AG10803 (cell line): Measurements from ENCODE around the gene WDR35.

Experiments
- DNase-seq: peaks from one replicate; pipeline ENCODE4 v3.0.0; 2010; ENCODE audit warnings: low read depth
- H3K4me3 ChIP-seq: 2 replicates; pipeline ENCODE4 v1.5.1; 2011; ENCODE audit warnings: mild to moderate bottlenecking, low read length, control low read depth
- TF ChIP-seq, protein P1 (sequence below): conservative IDR thresholded peaks from 2 replicates; pipeline ENCODE4 v1.5.1; 2011; ENCODE audit warnings: mild to moderate bottlenecking, low read length, control low read depth, inconsistent platforms

The WDR35 gene

DNA sequence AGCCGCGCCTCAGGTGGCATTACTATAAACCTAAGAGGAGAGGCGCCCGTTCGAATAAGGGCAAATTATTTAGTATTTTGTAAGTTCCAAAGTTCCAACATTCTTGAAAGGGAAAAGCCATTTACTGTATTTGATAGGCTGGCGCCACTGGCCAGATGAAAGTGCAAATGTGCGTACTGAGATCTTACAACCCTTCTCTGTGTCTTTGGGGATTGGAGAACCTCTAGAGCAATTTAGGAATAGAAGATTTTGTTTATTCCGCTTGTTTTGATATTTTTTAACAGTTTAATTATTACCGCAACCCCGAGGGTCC lies 467 bp upstream of the WDR35 start:
- H3K4me3 ChIP-seq, result peak overlapping the region; percentile 86
- TF ChIP-seq, protein P1, sequence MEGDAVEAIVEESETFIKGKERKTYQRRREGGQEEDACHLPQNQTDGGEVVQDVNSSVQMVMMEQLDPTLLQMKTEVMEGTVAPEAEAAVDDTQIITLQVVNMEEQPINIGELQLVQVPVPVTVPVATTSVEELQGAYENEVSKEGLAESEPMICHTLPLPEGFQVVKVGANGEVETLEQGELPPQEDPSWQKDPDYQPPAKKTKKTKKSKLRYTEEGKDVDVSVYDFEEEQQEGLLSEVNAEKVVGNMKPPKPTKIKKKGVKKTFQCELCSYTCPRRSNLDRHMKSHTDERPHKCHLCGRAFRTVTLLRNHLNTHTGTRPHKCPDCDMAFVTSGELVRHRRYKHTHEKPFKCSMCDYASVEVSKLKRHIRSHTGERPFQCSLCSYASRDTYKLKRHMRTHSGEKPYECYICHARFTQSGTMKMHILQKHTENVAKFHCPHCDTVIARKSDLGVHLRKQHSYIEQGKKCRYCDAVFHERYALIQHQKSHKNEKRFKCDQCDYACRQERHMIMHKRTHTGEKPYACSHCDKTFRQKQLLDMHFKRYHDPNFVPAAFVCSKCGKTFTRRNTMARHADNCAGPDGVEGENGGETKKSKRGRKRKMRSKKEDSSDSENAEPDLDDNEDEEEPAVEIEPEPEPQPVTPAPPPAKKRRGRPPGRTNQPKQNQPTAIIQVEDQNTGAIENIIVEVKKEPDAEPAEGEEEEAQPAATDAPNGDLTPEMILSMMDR, result no peak
- DNase-seq, result no peak

DNA sequence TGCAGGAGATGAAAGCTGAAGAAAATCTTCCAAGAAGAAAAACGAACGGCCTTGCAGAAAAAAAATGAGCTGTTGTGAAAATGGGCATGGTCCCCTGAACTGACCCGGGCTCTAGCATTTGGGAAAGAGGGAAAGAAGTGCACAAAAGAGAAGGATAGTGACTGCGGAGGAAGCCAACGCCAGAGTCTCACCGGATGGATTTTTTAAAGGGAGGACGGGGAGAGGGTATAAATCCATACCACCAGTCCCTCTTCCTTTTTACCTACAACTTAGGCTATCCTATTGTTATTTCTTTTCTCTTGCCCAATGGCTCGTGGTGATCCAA lies 601 bp downstream of the WDR35 start:
- DNase-seq, result no peak
- TF ChIP-seq, protein P1, result no peak
- peak overlapping the region; percentile 86 for H3K4me3 ChIP-seq

DNA sequence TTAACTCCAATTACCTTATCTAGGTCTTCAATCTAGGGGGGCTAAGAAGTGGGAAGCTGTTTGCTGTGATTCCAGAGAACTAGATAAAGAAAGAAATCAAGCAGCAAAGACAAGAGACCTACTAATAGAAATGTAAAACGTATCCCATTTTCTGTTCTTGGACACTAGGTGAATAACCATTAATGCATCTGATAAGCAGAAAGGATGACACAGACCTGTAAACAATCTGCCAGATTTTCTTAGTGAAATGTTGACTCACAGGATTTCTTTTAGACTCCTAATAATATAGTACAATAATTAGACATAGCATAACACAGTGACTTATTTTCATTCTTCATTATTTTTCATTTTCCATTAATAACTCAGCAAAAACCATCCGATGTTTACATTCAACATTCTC lies 1.3 kb downstream of the WDR35 start:
- TF ChIP-seq, protein P1, result no peak
- H3K4me3 ChIP-seq, result peak overlapping the region; percentile 86
- DNase-seq, result no peak

DNA sequence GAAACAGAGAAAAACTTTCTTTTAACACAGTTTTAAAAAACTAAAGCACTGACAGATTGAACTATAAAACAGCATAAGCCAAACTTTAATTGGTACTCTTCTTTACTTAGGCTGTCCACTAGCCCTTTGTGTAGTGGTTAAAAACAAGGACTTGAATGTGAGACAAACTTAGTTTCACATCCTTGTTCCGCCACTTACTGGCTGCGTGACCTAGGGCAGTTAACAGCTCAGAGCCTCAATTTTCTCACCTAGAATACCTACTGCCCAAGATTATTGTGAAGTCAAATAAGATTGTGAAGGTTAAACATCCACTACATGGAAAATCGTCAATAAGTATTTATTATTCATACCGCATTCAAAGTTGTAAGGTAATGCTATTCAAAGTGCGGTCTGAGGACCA lies 2.0 kb downstream of the WDR35 start:
- DNase-seq, result no peak
- TF ChIP-seq, protein P1, result no peak
- no peak overlapping the region for H3K4me3 ChIP-seq

DNA sequence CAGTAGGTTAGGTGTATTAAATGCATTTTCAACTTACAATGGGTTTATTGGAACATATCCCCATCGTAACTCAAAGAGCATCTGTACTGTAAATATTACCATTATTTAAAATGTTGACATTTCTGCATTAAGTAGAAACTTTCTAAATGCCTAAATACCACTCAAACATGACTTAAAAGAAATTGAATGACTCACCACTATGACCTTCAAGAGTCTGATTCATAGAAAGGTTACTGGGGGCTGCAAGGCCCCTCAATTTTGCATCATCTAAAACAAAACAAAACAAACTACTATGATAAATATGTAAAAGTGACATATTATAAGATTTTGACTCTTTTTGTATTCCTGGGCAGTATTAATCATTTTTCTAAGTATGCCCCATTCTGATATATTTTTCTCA lies 7.6 kb downstream of the WDR35 start:
- no peak overlapping the region for H3K4me3 ChIP-seq
- no peak for DNase-seq
- TF ChIP-seq, protein P1, result no peak

DNA sequence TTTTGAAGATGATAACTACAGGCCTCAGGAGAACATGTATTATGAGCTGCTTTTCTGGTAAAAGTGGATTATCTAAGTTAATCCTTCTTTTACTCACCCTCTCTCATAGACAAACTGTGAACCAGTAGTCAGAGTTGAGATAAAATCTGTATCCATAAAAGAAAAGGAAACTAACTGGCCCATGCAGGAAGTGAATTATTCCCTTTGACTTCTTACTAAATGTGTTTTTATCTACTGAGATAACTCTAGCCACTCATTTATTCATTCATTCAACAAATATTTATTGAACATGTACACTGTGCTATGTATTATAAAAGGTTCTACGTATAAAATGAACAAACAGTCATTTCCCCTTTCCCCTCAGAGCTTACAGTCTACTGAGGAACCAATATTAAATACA lies 10.0 kb downstream of the WDR35 start:
- TF ChIP-seq, protein P1, result no peak
- no peak for DNase-seq
- no peak overlapping the region for H3K4me3 ChIP-seq

DNA sequence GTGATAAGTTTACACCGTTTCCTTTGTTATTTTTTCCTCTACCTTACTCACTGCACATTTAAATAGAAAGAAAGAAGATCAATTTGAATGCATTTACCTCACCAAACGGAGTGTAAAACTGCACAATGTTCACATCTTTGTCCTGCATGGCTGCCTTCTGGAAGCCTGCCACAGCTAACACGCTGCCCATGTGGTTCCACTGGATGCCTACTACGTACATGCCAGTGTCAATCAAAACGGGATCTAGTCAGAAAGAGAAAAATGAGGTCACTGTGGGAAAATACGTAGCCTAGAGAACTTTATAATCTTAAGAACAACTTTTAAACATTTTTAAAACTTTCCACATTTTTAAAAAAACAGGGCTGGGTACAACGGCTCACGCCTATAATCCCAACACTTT lies 16.4 kb downstream of the WDR35 start:
- no peak for DNase-seq
- TF ChIP-seq, protein P1, result no peak
- H3K4me3 ChIP-seq, result no peak overlapping the region
